Spleen (tissue), 7 donors: ENCODE measurements around the gene KCP.

Experiments
- POLR2A ChIP-seq, 3 donors: fragments of 450-650 bp; IDR thresholded peaks; one replicate each; pipeline ENCODE4 v1.5.1; 2017; ENCODE audit warnings: antibody characterized with exemption in 3 of 3, mild to moderate bottlenecking in 1 of 3
- POLR2AphosphoS5 ChIP-seq, 3 donors: sonication (generic); formaldehyde crosslinking; IDR thresholded peaks; one replicate each; pipeline ENCODE4 v1.5.1; 2017; ENCODE audit warnings: antibody characterized with exemption in 3 of 3
- TF ChIP-seq, protein P1 (sequence below), 11 experiments: fragments of 200-600 bp in 7 of 11; fragments of 450-650 bp in 4 of 11; sonication (generic) in 4 of 11; IDR thresholded peaks in 8 of 11; conservative IDR thresholded peaks in 3 of 11; 1 replicate in 7 of 11; 2 replicates in 4 of 11; pipeline versions ENCODE4 v1.4.0 to v1.8.0; 2016 to 2021; ENCODE audit warnings: antibody characterized with exemption in 11 of 11, inconsistent platforms in 4 of 11, mild to moderate bottlenecking in 1 of 11
- donor health status: DM: no; HTN: no; CAD: no; lungs with moderate emphysema.
- donor health status: DM: no; HTN: no; CAD: no.
- donor health status: DM: no; HTN: no; CAD: no.

DNA sequence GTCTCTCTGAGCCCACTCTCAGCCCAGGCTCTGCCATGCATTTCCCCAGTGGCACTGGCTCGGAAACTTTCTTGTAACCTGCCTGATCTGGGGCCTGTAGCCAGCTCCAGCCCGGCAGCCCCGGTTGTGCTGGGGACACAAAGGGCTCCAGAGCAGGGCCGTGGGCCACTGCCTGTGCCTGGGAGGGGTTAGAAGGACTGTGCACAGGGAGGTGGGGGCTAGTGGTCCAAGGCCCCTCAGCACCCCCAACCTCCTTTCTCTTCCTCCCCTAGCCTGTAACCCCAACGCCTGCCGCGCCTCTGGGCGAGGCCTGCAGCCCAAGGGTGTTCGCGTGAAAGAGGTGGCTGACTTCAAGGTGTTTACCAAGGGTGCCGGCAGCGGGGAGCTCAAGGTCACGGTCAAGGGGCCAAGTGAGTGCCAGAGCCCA is 70.7 kb downstream of the KCP start:
- TF ChIP-seq, protein P1, sequence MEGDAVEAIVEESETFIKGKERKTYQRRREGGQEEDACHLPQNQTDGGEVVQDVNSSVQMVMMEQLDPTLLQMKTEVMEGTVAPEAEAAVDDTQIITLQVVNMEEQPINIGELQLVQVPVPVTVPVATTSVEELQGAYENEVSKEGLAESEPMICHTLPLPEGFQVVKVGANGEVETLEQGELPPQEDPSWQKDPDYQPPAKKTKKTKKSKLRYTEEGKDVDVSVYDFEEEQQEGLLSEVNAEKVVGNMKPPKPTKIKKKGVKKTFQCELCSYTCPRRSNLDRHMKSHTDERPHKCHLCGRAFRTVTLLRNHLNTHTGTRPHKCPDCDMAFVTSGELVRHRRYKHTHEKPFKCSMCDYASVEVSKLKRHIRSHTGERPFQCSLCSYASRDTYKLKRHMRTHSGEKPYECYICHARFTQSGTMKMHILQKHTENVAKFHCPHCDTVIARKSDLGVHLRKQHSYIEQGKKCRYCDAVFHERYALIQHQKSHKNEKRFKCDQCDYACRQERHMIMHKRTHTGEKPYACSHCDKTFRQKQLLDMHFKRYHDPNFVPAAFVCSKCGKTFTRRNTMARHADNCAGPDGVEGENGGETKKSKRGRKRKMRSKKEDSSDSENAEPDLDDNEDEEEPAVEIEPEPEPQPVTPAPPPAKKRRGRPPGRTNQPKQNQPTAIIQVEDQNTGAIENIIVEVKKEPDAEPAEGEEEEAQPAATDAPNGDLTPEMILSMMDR (IDR thresholded peaks at IDR 0.05 in 8 of 11, conservative IDR thresholded peaks at IDR 0.05 in 3 of 11): no peak
- TF ChIP-seq POLR2A (IDR thresholded peaks at IDR 0.05) (no peak), POLR2AphosphoS5 (IDR thresholded peaks at IDR 0.05) (no peak)
